Activated naive CD8-positive, alpha-beta T cell treated with anti-CD3 and anti-CD28 coated beads for 36 hours (primary cell): Measurements from ENCODE around the gene HAAO. TPM values are rescaled to one million over a fixed set of nuclear protein-coding genes. Genes with fewer than 3 reads are reported as not detected.

ENCODE experiments used
- DNase-seq: peaks from one replicate; pipeline ENCODE4 v3.0.0; 2021
- H3K27ac Mint-ChIP-seq: one replicate; pipeline ENCODE4 v1.8.0; 2022; ENCODE audit warnings: mild to moderate bottlenecking, moderate library complexity, mixed read lengths
- H3K27me3 Mint-ChIP-seq: one replicate; pipeline ENCODE4 v1.8.0; 2022; ENCODE audit warnings: mild to moderate bottlenecking, mixed read lengths
- H3K36me3 Mint-ChIP-seq: one replicate; pipeline ENCODE4 v1.8.0; 2021; ENCODE audit warnings: mild to moderate bottlenecking, mixed read lengths
- H3K4me1 Mint-ChIP-seq: one replicate; pipeline ENCODE4 v1.8.0; 2021; ENCODE audit warnings: mixed read lengths
- H3K4me3 Mint-ChIP-seq: one replicate; pipeline ENCODE4 v1.8.0; 2022; ENCODE audit warnings: mild to moderate bottlenecking, moderate library complexity, mixed read lengths
- H3K9me3 Mint-ChIP-seq: one replicate; pipeline ENCODE4 v1.8.0; 2022; ENCODE audit warnings: mixed read lengths
- total RNA-seq, 2 experiments: library from RNA; stranded (reverse); gene quantifications; one replicate each; pipeline ENCODE4 v1.2.3, GENCODE V29; 2021

HAAO gene
- total RNA-seq, 2 experiments from 2014 or later: 0.33 to 1.1 TPM

DNA sequence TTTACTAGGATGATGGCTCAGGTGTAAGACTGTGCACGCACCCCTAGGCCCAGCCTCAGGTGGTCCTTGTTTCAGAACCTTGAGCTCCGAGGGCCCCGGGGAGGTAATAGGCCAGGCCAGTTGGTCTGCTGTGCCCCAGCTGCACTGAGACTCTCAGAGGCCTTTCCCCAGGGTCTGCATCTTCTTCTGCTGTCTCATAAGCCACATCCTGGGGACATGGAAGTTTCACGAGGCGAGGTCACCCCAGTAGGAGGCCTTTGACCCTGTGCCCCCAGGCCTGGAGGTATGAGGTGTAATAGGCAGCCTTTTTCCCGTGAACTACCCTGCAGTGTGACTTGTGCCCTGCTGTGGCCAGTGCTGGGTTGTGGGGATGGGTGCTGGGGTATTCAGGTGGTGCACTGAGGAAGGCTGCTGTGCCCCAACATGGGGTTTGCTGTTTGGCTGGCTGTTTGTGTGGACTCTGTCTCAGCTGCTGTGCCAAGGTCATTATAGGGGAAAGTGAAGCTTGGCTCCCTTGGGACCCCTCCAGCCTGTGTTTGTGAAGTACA, 35.3 kb downstream of the HAAO start:
- Mint-ChIP-seq H3K36me3 (peaks cover 3% of the 10 kb centered on the region), H3K4me3 (no peak overlapping the region), H3K27ac (no peak overlapping the region), H3K9me3 (no peaks in the 10 kb centered on the region), H3K27me3 (no peaks in the 10 kb centered on the region), H3K4me1 (peaks cover 4% of the 10 kb centered on the region)
- DNase-seq: no peak

DNA sequence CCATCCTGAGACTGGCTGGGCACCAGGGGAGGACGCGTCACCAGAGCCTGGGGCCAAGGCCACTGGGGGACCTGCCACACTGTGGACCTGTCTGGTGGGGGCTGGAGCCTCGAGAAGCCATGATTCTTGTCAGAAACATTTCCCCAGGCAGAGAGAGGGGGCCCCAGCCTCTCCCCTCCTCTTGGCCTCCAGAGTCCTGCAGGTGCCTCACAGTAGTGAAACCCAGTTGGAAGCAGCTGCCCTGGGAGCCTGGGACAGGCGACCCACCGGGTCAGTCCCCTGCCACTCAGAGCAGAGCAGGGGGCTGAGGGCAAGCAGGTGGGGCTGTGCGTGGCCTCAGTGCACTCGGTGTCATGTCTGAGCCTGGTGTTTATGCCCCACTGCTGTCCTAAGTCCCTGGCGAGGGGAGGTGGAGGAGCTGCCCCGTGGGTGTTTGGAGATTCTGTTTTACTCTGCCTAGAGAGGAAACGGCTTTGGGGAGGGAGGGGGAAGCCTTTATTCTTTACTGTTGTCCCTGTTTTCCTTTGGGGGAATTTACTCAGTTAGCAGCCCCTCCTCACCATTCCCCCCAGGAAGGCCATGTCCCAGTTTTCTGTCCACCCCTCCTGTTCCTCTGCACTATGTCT, 36.1 kb downstream of the HAAO start:
- Mint-ChIP-seq H3K9me3 (no peaks in the 10 kb centered on the region), H3K36me3 (peaks cover 3% of the 10 kb centered on the region), H3K27me3 (no peaks in the 10 kb centered on the region), H3K4me3 (no peak overlapping the region), H3K4me1 (peaks cover 4% of the 10 kb centered on the region), H3K27ac (no peak overlapping the region)
- no peak for DNase-seq

DNA sequence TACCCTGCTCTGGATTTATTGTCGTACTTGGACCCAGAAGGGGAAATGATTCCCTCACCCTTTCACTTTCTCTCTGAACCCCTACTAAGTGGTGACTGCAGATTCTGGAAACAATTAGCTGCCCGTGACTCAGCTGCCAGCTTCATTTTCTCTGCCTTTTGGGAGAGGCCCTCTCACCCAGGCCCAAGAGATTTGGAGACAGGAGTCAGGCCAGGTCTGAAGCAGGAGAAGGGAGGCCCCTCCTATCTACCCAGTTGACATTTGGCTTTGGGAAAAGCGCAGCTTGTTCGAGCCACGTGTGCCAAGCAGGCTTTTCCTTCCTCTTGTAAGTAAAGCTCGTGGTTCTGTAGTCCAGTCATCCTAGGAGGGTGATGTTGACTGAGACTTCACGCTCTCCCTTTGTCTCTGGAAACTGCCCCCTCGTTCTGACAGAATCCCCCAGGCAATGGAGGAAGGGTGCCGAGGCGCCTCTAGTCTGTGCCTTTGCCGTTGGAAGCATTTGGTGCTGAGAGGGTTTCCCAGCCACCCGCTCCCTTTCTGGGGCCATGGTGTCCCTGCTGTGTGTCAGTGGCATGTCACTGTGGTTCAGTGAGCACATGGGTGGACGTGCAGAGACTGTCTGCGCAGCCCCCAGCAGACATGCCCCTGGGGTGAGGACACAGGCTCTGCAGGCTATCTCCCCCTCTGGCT, 37.0 kb downstream of the HAAO start:
- H3K27me3 Mint-ChIP-seq: no peaks in the 10 kb centered on the region
- peaks cover 4% of the 10 kb centered on the region for H3K4me1 Mint-ChIP-seq
- H3K9me3 Mint-ChIP-seq: no peaks in the 10 kb centered on the region
- DNase-seq: no peak
- no peak overlapping the region for H3K27ac Mint-ChIP-seq
- H3K36me3 Mint-ChIP-seq: peaks cover 3% of the 10 kb centered on the region
- no peak overlapping the region for H3K4me3 Mint-ChIP-seq

DNA sequence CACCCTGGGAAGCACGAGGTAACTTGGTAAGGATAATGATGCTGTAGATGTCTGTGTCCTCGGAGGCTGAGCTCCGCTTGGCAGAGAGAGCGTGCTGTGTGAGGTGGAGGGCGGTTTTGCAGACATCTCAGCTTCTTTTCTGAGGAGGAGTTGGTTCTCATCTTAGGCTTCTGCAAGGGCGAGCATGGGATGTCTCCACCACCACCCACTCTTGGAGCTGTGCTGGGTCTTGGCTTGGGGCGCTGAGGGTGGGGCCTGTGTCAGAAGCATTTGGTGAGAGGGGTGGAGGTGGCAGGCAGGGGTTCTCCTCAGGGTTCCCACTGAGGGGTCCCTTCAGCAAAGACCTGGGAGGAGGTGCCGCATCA, 37.6 kb downstream of the HAAO start:
- Mint-ChIP-seq H3K4me3 (no peak overlapping the region), H3K27ac (no peak overlapping the region), H3K9me3 (no peaks in the 10 kb centered on the region), H3K4me1 (peaks cover 4% of the 10 kb centered on the region), H3K27me3 (no peaks in the 10 kb centered on the region), H3K36me3 (peaks cover 3% of the 10 kb centered on the region)
- DNase-seq: no peak

DNA sequence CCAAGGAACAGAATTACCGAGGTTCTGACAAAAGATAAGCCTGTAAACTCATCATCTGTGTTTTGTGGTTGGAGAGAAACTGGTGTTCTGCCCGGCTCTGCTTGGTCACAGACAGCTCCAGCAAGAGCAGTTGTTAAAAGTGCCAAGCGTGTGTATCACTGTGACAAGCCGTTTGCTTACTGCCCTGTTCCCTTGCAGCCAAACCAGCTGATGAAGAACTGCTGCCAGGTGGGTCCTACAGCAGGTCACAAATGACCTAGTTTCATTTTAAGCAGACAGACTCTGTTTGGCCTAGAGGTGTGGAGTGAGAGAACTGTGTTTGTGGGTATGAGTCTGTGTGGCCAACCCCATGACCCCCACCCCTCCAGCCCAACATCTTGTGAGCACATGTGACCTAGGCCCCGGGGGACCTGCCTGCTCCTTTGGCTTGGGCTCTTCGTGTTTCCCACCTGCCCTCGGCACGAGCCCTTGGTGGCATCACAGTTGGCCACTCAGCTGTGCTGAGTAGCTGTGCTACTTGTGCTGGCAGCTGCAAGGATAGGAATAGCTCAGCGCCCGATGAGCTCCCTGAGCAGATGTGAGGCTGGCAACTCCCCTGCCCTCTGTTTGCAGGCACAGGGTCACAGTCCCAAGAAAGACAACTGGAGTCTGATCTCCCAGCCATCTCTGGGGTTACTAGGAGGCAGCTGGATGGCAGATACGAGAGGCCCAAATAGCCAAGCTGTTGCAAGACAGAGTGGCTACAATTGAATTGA, 38.2 kb downstream of the HAAO start:
- Mint-ChIP-seq H3K27ac (no peak overlapping the region), H3K4me1 (peaks cover 4% of the 10 kb centered on the region), H3K4me3 (no peak overlapping the region), H3K36me3 (peaks cover 3% of the 10 kb centered on the region), H3K27me3 (no peaks in the 10 kb centered on the region), H3K9me3 (no peaks in the 10 kb centered on the region)
- no peak for DNase-seq

DNA sequence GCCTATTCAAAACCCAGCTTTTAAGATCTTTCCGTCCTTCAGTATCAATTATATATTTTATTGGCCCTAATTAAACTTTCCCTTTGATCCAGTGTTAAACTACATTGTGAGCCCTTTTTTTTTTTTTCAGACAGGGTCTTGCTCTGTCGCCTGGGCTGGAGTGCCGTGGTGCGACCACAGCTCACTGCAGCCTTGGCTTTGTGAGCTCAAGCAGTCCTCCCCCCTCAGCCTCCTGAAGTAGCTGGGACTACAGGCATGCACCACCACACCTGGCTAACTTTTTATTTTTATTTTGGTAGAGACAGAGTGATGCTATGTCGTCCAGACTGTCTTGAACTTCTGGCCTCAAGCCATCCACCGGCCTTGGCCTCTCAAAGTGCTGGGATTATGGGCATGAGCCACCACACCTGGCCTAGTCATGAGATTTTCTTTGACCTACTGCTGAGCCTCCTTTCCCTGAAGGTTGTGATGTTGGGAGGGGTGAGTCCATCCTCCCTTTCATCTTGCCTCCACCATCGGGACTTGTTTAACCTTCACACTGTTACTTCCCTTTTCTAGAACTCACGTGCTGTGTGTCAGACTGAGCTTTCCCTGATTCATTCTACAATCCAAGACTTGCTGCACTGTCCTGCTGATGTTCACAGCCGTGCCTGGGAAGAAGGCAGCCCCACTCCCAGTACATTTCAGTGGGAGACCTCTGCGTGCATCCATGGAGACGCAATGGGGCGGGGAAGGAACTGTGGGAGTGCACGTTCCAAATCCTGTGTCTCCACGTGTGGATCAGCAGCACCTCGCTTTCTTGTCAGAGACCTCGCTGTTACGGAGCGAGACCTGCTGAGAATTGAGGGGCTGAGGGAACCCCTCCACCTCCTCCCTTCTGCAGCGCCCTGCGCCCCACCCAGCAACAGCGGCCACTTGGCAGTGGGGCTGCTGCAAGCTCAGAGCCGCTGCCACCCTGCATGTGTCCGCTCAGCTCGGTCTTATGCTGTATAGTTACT, 39.3 kb downstream of the HAAO start:
- no peaks in the 10 kb centered on the region for H3K27me3 Mint-ChIP-seq
- no peak for DNase-seq
- no peak overlapping the region for H3K4me3 Mint-ChIP-seq
- no peak overlapping the region for H3K27ac Mint-ChIP-seq
- H3K4me1 Mint-ChIP-seq: peaks cover 4% of the 10 kb centered on the region
- H3K36me3 Mint-ChIP-seq: peaks cover under 1% of the 10 kb centered on the region
- H3K9me3 Mint-ChIP-seq: no peaks in the 10 kb centered on the region

DNA sequence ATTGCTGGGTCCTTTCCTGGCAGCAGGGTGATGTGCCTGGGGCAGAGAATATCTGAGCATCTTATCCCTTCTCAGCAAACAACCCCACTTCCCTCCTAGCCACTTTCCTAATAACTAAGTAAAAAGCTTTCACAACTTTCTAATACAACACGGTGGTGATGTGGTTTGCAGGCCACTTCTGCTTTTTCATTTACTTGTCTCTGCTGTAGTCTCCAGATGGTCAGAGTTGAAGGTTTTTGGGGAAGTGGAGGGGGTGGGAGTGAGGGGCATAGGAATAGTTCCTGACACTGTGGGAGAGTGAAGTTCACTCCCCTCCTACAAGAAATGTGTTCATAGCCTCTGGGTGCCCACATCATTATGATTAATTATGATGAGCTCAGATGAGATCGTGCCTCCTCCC, 40.1 kb downstream of the HAAO start:
- no peak overlapping the region for H3K27ac Mint-ChIP-seq
- H3K4me3 Mint-ChIP-seq: no peak overlapping the region
- H3K4me1 Mint-ChIP-seq: peaks cover 4% of the 10 kb centered on the region
- DNase-seq: no peak
- H3K27me3 Mint-ChIP-seq: no peaks in the 10 kb centered on the region
- no peaks in the 10 kb centered on the region for H3K36me3 Mint-ChIP-seq
- no peaks in the 10 kb centered on the region for H3K9me3 Mint-ChIP-seq

DNA sequence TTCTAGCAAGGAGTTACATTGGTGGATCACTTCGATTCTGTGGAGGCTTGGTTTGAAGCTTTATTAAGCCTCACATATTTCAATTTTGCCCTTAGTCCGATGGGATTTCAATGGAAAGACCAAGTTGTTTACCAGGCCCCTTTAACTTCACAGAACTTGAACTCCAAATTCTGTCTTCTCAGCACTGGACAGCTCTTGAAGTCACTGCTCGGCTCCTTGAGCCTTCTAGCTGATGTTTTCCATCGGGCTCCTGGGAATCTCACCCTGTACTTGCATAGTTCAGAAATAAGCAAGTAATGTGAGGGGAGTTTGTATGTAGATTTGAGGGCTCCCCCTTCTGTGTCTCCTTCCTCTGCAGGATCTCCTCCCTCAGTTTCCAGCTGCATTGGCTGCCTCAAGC, 43.5 kb downstream of the HAAO start:
- DNase-seq: no peak
- H3K27me3 Mint-ChIP-seq: no peaks in the 10 kb centered on the region
- H3K4me3 Mint-ChIP-seq: no peak overlapping the region
- no peaks in the 10 kb centered on the region for H3K9me3 Mint-ChIP-seq
- no peaks in the 10 kb centered on the region for H3K36me3 Mint-ChIP-seq
- H3K27ac Mint-ChIP-seq: no peak overlapping the region
- H3K4me1 Mint-ChIP-seq: peaks cover 2% of the 10 kb centered on the region

DNA sequence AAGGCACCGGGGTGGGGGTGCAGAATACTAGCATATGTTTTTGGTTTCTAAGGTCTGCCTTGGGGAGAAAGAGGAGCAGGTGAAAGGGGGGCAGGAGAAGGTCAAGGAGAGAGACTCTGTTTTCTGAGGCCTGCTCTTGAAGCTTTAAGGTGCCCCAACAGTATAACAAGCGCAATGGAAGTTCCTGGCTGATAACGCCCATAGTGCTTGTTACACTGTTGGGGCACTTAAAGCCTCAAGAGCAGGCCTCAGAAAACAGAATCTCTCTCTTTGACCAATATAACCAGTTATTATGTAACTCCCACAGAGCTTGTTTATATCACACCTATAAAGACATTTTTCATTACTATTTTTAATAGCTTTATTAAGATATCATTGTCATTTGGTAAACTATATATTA, 45.0 kb downstream of the HAAO start:
- DNase-seq: no peak
- Mint-ChIP-seq H3K27me3 (no peaks in the 10 kb centered on the region), H3K9me3 (no peaks in the 10 kb centered on the region), H3K4me1 (peaks cover 5% of the 10 kb centered on the region), H3K4me3 (no peak overlapping the region), H3K27ac (no peak overlapping the region), H3K36me3 (peaks cover 5% of the 10 kb centered on the region)

DNA sequence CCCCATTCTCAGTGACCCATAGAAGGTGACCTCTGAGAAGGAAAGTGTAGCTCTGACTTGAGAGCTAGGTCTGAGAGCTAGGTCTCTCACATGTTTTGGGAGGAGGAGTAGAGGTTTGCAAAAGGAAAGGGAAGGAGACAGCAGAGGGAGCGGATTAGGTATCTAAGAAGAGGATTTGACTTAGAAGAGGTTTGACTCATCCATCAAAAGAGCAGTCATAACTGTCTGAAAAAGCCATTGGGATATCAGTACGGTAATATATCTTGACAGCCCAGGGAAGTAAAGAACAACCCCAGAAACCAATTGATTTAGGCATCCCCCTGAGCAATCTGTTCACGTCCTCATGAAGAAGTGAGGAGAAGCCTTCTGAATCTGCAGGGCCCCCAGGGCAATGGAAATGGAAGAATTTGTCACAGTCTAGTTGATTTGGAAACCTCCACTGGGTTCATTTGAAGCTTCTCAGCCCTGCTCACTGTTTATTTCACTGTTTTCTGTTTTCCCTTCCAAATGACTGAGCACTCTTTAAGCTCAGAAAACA, 47.8 kb downstream of the HAAO start:
- no peaks in the 10 kb centered on the region for H3K27me3 Mint-ChIP-seq

DNA sequence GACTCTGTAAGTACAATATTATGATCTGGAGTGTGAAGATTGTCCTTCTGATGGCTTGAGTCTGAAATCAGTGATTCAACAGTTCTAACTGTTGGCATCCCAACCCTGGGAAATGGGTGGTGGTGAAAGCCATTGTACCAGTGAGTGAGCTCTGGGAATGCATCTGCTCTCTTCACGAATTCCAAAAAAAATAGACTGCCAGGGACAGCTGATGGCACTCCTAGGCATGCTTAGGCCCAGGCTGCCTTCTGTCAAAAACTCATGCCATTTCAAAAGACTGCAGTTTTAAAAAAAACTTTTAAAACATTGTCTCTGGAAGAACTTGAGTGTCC, 48.8 kb downstream of the HAAO start:
- Mint-ChIP-seq H3K4me1 (peaks cover 10% of the 10 kb centered on the region), H3K27ac (no peak overlapping the region)

More for the DNA sequence above, 47.8 kb downstream of the HAAO start:
- Mint-ChIP-seq H3K4me1 (peaks cover 10% of the 10 kb centered on the region), H3K27ac (no peak overlapping the region), H3K9me3 (peaks cover 4% of the 10 kb centered on the region), H3K4me3 (no peak overlapping the region), H3K36me3 (peaks cover 20% of the 10 kb centered on the region)
- no peak for DNase-seq

DNA sequence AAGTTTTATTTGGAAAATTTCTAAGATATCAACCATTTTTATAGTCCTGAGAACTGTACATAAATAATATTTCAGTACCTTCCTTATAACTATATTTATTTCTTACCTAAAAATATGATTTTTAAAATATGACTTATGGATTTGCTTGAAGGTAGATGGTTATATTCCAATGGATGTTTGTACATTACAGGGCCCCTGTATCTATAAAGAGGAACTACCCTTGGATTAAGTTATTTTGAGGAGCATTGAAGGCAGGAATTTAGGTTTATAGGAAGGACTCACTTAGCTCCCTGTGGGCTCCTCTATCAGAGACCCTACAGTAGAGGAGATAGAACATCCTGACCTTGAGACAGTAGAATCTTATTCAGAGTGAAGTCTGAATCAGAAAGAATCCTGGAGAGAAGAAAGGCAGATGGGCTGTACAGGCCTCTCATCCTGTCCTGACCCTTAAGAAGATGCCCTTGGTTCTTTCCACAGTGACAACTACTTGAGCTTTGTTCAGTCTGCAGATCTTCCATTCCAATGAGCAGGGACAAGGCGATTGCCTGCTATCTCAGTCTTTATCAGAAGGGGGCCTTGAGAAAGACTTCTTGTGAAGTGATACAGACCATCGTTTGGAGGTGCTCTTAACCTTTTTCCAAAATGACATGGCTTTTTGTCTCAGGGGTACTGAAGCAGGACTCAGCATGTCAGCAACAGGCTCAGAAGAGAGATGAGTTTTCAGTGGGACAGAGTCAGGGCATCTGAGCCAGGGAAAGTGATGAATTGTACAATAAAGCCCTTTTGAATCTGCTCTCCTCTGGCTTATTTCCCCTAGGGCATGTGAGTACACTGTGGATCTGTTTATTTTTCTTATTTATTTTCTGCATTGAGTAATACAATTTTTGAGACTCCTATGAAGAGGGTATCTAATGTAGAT, 49.4 kb downstream of the HAAO start:
- no peaks in the 10 kb centered on the region for H3K27me3 Mint-ChIP-seq
- H3K4me3 Mint-ChIP-seq: no peak overlapping the region
- no peak overlapping the region for H3K27ac Mint-ChIP-seq
- H3K36me3 Mint-ChIP-seq: peaks cover 33% of the 10 kb centered on the region
- no peak for DNase-seq
- H3K9me3 Mint-ChIP-seq: peaks cover 9% of the 10 kb centered on the region
- peaks cover 10% of the 10 kb centered on the region for H3K4me1 Mint-ChIP-seq

More for the DNA sequence above, 48.8 kb downstream of the HAAO start:
- Mint-ChIP-seq H3K36me3 (peaks cover 27% of the 10 kb centered on the region), H3K27me3 (no peaks in the 10 kb centered on the region), H3K4me3 (no peak overlapping the region), H3K9me3 (peaks cover 9% of the 10 kb centered on the region)
- DNase-seq: no peak

DNA sequence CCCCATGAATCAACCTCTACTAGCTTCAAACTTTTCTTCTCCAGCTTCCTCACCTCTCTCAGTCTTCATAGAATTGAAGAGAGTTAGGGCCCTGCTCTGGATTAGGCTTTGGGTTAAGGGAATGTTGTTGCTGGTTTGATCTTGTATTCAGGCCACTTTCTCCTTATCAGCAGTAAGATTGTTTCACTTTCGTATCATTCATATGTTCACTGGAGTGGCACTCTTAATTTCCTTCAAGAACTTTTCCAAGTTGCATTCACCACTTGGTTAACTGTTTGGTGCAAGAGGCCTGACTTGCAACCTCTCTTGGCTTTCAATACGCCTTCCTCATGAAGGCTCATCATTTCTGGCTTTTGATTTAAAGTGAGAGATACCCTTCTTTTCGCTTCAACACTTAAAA, 51.2 kb downstream of the HAAO start:
- H3K9me3 Mint-ChIP-seq: peaks cover 9% of the 10 kb centered on the region
- H3K27ac Mint-ChIP-seq: no peak overlapping the region
- DNase-seq: no peak
- H3K27me3 Mint-ChIP-seq: no peaks in the 10 kb centered on the region
- peaks cover 47% of the 10 kb centered on the region for H3K36me3 Mint-ChIP-seq
- peaks cover 10% of the 10 kb centered on the region for H3K4me1 Mint-ChIP-seq
- no peak overlapping the region for H3K4me3 Mint-ChIP-seq
